Activated CD4-positive, alpha-beta T cell treated with anti-CD3 and anti-CD28 coated beads, Interleukin-2, amount 50 U/mL, for 4 hours (primary cell): ENCODE results near the gene TFF3.

Source experiments
- DNase-seq, 2 experiments: peaks; one replicate each; pipeline ENCODE4 v3.0.0-alpha.2; 2020

TFF3 gene

GRCh38 chr21:42286416-42286815 lies 28.8 kb downstream of the TFF3 start:
- DNase-seq = no peak

DNA sequence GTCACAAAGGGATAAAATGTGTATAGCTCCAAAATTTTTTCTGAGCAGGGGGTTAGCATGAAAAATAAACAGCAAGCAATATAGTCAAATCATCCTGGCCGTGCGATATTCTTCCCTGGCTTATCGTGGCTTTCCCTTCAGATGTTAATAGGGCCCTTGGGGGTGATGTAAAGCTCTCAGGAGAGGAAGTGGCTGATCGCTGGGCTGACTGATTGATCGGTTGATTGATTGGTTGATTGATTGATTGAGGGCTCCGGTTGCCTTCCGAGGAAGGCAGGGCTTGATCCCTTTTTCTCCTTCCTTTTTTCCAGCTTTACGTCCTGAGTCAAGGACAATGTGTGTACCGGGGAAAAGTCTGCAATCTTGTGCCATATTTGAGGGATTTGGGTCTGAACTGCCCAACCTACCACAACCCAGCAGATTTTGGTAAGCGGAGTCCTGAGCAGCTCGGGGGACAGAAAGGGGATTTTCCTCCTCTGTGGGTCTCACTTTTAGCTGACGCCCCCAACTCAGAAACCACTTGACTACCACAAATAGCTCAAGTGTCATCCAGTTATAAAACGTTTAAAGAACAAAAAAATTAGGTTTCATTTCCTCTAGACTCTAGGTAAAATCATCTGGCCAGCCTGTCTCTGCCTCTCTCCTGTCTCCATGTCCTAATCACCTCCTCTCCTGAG lies 29.5 kb downstream of the TFF3 start:
- no peak for DNase-seq

GRCh38 chr21:42282715-42283114 lies 32.5 kb downstream of the TFF3 start:
- DNase-seq = no peak

- DNase-seq = no peak
Measured at GRCh38 chr21:42282021-42282420, 33.2 kb downstream of the TFF3 start.

- DNase-seq = no peak
Measured at GRCh38 chr21:42281181-42281680, 34.0 kb downstream of the TFF3 start.

DNA sequence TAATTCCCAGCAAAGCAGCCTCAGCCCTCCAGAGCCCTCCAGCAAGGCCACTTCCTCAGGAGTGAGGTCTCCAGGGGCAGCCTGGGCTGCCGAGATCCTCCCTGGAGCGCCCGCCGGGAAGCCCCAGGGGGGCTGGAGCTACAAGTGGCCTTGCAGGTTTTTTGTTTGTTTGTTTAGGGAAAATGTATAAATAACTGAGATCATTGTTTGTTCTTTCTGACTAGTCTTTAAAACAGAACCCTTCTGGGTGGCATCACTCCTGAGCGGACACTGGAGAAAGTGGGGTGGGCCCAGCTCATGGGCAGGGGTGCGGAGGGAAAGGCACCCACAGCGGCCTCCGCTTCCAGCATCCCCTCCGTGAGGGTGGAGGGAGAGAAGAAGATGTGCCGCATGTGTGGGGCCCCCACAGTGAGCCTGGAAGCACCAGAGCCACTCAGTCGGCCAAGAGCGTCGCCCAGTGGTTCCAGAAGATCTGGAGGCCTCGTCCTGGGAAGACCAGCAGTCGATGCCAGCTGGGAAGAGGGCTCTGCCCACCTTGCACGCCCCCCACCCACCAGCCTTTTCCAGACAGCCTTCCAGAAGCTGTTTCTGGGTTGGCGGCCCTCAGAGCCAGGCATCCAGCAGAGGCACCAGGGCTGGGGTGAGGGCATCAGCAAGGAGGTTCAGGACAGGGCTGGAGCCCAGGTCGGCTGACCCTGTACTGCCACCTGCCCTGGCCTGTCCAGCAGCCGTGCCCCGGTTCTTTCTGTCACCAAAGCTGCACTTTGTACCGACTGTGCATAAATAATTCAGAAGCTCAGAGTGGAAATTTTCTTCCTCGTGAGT lies 34.6 kb downstream of the TFF3 start:
- no peak for DNase-seq

DNA sequence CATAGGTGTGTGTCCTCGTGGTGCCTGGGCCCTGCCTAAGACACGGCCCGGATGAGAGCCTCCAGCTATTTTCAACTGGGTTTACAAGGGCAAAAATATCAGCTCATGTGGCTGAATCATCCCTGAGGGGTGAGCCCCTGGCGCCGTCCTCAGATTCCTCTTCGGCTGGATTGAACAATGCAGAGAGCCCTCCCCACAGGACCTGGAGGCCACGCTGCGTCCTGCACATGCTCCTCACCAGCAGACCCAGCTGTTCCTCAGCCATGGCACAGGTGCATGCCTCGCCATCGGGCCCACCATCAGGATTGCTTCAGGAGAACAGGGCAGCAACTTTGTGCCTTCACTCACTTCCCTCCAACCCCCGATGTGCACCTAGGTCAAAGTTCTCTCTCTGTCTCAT lies 35.3 kb downstream of the TFF3 start:
- DNase-seq = no peak

- DNase-seq = no peak
Measured at GRCh38 chr21:42279341-42279871, 35.8 kb downstream of the TFF3 start.

DNA sequence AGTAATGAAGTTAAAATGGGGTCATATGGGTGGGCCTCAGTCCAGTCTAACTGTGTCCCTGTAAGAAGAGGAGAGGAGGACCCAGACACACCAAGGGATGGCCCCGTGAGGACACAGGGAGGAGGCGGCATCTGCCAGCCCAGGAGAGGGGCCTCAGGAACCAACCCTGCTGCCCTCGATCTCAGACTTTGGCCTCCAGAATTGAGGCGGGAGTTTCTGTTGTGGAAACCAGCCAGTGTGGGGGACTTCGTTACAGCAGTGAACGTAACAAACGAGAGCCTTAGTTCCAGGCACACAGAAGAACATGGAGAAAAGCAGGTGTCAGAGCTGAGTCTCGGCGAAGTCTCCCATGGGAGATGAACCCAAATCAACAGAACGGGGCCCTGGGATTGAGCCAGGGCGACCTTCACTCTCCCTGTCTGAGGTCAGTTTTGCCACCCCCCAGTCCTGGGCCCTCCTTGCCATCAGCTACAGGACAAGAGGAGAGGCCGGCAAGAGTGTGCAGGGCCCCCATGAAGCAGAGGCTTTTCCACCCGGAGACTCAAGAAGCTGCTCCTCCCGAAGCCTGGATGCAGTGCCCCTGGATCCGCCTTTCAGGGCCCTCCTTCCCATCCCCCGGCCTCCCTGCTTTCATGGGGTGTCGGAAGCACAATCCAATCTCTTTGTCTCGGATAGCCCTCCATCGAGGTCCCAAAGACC lies 36.6 kb downstream of the TFF3 start:
- DNase-seq = no peak

DNA sequence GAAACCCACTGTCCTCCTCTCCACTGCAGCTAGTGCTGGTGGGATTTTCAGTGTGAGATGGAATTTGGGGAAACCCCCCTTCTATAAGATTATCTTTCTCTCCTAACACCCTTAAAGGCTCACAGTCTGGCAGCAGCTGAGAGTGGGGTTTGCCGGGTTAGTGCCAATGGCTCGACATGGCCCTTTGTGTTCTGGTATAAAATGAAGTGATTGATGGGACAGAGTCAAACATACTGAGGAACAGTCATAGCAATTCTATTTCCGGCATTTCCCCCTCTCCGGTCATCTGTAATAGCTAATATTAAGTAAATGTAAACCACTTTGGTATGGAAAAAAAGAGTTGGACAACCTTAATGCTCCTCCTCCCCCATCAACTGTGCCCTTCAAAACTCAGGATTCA lies 37.6 kb downstream of the TFF3 start:
- DNase-seq = no peak

- no peak for DNase-seq
Measured at GRCh38 chr21:42276526-42277154, 38.6 kb downstream of the TFF3 start.

- no peak for DNase-seq
Measured at GRCh38 chr21:42276076-42276475, 39.1 kb downstream of the TFF3 start.

GRCh38 chr21:42272984-42273600 lies 42.1 kb downstream of the TFF3 start:
- DNase-seq = no peak

- DNase-seq = no peak
Measured at GRCh38 chr21:42272109-42272962, 42.9 kb downstream of the TFF3 start.

DNA sequence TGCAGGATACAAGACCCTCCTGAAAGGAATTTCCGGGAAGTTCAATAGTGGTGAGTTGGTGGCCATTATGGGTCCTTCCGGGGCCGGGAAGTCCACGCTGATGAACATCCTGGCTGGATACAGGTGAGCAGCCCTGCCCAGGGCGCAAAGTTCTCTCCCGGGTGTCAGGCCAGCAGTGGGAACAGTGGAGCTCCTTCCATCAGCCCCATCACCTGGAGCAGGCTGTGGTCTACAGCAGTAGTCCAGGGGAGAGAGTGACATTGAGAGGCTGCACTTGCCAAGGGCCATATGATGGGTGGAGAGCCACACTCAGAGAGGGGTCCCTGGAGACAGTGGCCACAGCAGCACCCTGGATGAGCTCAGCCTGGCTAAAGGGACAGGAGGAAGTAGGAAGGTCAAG lies 44.1 kb downstream of the TFF3 start:
- DNase-seq = no peak

GRCh38 chr21:42269386-42269785 lies 45.8 kb downstream of the TFF3 start:
- DNase-seq = no peak

- DNase-seq = no peak
Measured at GRCh38 chr21:42266971-42267556, 48.1 kb downstream of the TFF3 start.

- no peak for DNase-seq
Measured at GRCh38 chr21:42265231-42265812, 49.9 kb downstream of the TFF3 start.

DNA sequence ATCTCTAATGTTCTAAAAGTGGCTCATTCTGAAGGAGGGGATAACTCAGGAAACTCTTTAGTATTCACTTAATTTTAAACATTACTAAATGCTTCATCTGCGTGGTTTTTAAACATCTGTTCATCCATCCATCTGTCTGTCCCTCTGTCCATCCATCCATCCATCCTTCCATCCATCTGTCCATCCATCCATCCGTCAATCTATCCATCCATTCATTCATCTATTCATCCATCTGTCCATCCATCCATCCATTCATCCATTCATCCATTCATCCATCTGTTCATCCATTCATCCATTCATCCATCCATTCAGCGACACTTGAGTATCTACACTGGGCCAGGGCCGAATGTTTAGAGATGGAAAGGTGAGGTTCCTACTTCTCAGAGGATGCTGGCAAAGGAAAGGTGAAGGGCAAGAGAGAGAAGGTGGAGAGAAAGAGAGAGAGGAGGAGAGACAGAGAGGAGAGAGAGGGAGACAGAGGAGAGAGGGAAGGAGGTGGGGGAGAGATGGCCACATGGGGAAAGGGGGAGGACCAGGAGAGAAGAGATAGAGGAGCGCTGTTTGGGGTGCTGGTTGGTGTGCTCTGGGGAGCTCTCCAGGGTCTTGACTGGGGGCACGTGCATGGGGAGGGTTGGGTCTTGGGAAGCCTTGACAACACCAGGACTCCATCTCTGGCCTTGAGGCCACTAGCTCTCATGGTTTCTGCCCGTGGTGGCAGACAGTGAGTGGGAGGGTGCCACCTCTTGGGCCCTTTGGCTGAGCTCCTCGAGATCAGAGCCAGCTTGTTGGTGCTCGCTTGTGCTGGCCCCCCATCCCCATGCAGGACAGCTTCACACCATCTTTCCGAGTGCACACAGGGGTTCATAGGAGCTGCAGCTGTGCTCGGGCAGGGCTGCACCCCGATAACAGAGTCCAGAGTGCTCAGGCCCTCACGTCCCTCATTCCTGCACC lies 50.7 kb downstream of the TFF3 start:
- DNase-seq = no peak
